ENCODE results near the gene BHLHE23. TPM values are rescaled to one million over a fixed set of nuclear protein-coding genes. Genes with fewer than 3 reads are reported as not detected.

Gene BHLHE23
- total RNA-seq, 4 donors from 2014 or later: not detected

GRCh38 chr20:63017076-63017825 lies 10.5 kb upstream of the BHLHE23 start:
- Histone ChIP-seq H3K27ac (replicated peaks in 1 of 4) (no peak overlapping the region), H3K27me3 (peaks cover 0 to 95% (median 22%) of the 10 kb centered on the region in 4 donors), H3K4me1 (no peaks in the 10 kb centered on the region), H3K36me3 (no peaks in the 10 kb centered on the region), H3K9me3 (peaks cover 0 to 33% (median 25%) of the 10 kb centered on the region in 4 donors), H3K4me3 (no peak overlapping the region)
- DNase-seq (ENCODE audit: extremely low spot score): no peak
- intact Hi-C loops (cut with DNase I): no loop called here
- TF ChIP-seq POLR2AphosphoS5 (IDR thresholded peaks at IDR 0.05) (no peak), CTCF (IDR thresholded peaks at IDR 0.05) (no peak), POLR2A (IDR thresholded peaks at IDR 0.05; ENCODE audit: low read depth) (no peak), EP300 (IDR thresholded peaks at IDR 0.05) (no peak)
- WGBS: 72% methylated on average over 8 of the region's 22 CpGs

GRCh38 chr20:63016514-63017075 lies 9.8 kb upstream of the BHLHE23 start:
- 73% methylated on average over 11 of the region's 14 CpGs for WGBS
- intact Hi-C loops (cut with DNase I): no loop called here
- TF ChIP-seq CTCF (IDR thresholded peaks at IDR 0.05) (no peak), POLR2A (IDR thresholded peaks at IDR 0.05; ENCODE audit: low read depth) (no peak), POLR2AphosphoS5 (IDR thresholded peaks at IDR 0.05) (no peak), EP300 (IDR thresholded peaks at IDR 0.05) (no peak)

GRCh38 chr20:63015662-63016361 lies 9.0 kb upstream of the BHLHE23 start:
- 68% methylated on average over 21 of the region's 22 CpGs for WGBS
- Histone ChIP-seq H3K9me3 (peaks cover 0 to 31% (median 22%) of the 10 kb centered on the region in 4 donors), H3K36me3 (no peaks in the 10 kb centered on the region), H3K4me3 (no peak overlapping the region), H3K27me3 (peaks cover 0 to 95% (median 19%) of the 10 kb centered on the region in 4 donors), H3K4me1 (no peaks in the 10 kb centered on the region), H3K27ac (replicated peaks in 1 of 4) (no peak overlapping the region)
- no peak for DNase-seq (ENCODE audit: extremely low spot score)
- intact Hi-C loops (cut with DNase I): no loop called here
- no peak for TF ChIP-seq POLR2AphosphoS5 (IDR thresholded peaks at IDR 0.05)
- TF ChIP-seq CTCF (IDR thresholded peaks at IDR 0.05): no peak
- TF ChIP-seq EP300 (IDR thresholded peaks at IDR 0.05): no peak
- no peak for TF ChIP-seq POLR2A (IDR thresholded peaks at IDR 0.05; ENCODE audit: low read depth)

More at GRCh38 chr20:63016514-63017075, 9.8 kb upstream of the BHLHE23 start:
- Histone ChIP-seq H3K27ac (replicated peaks in 1 of 4) (no peak overlapping the region), H3K4me1 (no peaks in the 10 kb centered on the region), H3K36me3 (no peaks in the 10 kb centered on the region), H3K9me3 (peaks cover 0 to 33% (median 25%) of the 10 kb centered on the region in 4 donors), H3K27me3 (peaks cover 0 to 95% (median 20%) of the 10 kb centered on the region in 4 donors), H3K4me3 (no peak overlapping the region)
- DNase-seq (ENCODE audit: extremely low spot score): no peak

- intact Hi-C loops (cut with DNase I): no loop called here
- no peak for DNase-seq (ENCODE audit: extremely low spot score)
- Histone ChIP-seq H3K27me3 (peaks cover 0 to 95% (median 20%) of the 10 kb centered on the region in 4 donors), H3K27ac (replicated peaks in 1 of 4) (no peak overlapping the region), H3K36me3 (no peaks in the 10 kb centered on the region), H3K4me3 (no peak overlapping the region), H3K9me3 (peaks cover 0 to 25% (median 16%) of the 10 kb centered on the region in 4 donors), H3K4me1 (peaks cover 0 to 3% (median 0%) of the 10 kb centered on the region in 4 donors)
- TF ChIP-seq POLR2AphosphoS5 (IDR thresholded peaks at IDR 0.05) (no peak), CTCF (IDR thresholded peaks at IDR 0.05) (no peak), POLR2A (IDR thresholded peaks at IDR 0.05; ENCODE audit: low read depth) (no peak), EP300 (IDR thresholded peaks at IDR 0.05) (no peak)
- WGBS: 55% methylated on average over 2 of the region's 15 CpGs
These were observed 8.4 kb upstream of the BHLHE23 start for GRCh38 chr20:63015147-63015661.
